GM12801 (cell line): ENCODE data around the gene WDR76.

Experiments used
- CTCF ChIP-seq: IDR thresholded peaks from one replicate; pipeline ENCODE4 v1.5.1; 2011; ENCODE audit warnings: control low read depth; ENCODE audit not compliant: insufficient read length; ENCODE audit errors: extremely low read depth

The WDR76 gene

GRCh38 chr15:43808435-43808950 is 18.3 kb upstream of the WDR76 start:
- no peak for TF ChIP-seq CTCF

GRCh38 chr15:43808960-43809678 is 17.7 kb upstream of the WDR76 start:
- TF ChIP-seq CTCF: no peak

- no peak for TF ChIP-seq CTCF
Measured at GRCh38 chr15:43821505-43821904, 5.3 kb upstream of the WDR76 start.

GRCh38 chr15:43824302-43825246 is 2.2 kb upstream of the WDR76 start, which contains the start of gene MFAP1:
TSS of gene MFAP1 (minus strand) at chr15:43824690. CDS start at chr15:43824569, 121 bp downstream.
- TF ChIP-seq CTCF: no peak

GRCh38 chr15:43826029-43826507 is 734 bp upstream of the WDR76 start:
- TF ChIP-seq CTCF: no peak

GRCh38 chr15:43828061-43828657 is 1.4 kb downstream of the WDR76 start:
- no peak for TF ChIP-seq CTCF

GRCh38 chr15:43845421-43845820 is 18.6 kb downstream of the WDR76 start:
- no peak for TF ChIP-seq CTCF
